Endothelial cell of umbilical vein (primary cell): ENCODE results near the gene FAM120A.

Experiments
- EZH2 ChIP-seq: IDR thresholded peaks from 2 replicates; pipeline ENCODE4 v1.6.1; 2012; ENCODE audit warnings: borderline replicate concordance, low read depth, mild to moderate bottlenecking, moderate library complexity, low read length, inconsistent platforms; ENCODE audit not compliant: severe bottlenecking
- FOS ChIP-seq: IDR thresholded peaks from 2 replicates; pipeline ENCODE4 v1.6.1; 2011; ENCODE audit warnings: mild to moderate bottlenecking, low read length, moderate library complexity, borderline replicate concordance; ENCODE audit not compliant: insufficient read depth
- JUN ChIP-seq: IDR thresholded peaks from 2 replicates; pipeline ENCODE4 v1.6.1; 2011; ENCODE audit warnings: borderline replicate concordance, low read depth; ENCODE audit not compliant: insufficient read length, insufficient read depth
- MYC ChIP-seq: IDR thresholded peaks from one replicate; pipeline ENCODE4 v1.6.1; 2011; ENCODE audit warnings: mild to moderate bottlenecking, low read depth, low read length
- POLR2A ChIP-seq: IDR thresholded peaks from 2 replicates; pipeline ENCODE4 v1.6.1; 2012; ENCODE audit warnings: low read depth, mild to moderate bottlenecking, control low read depth, low read length
- POLR2AphosphoS5 ChIP-seq: IDR thresholded peaks from 2 replicates; pipeline ENCODE4 v1.6.1; 2012; ENCODE audit warnings: low read depth, mild to moderate bottlenecking, control low read depth, low read length, moderate library complexity; ENCODE audit not compliant: insufficient read depth
- TF ChIP-seq, protein P1 (sequence below), 2 donors: IDR thresholded peaks; 1 replicate in 1 of 2; 2 replicates in 1 of 2; pipeline ENCODE4 v1.5.1; 2011; ENCODE audit warnings: low read length in 2 of 2, mild to moderate bottlenecking in 2 of 2, moderate library complexity in 2 of 2, control low read depth in 1 of 2, inconsistent platforms in 1 of 2, low read depth in 1 of 2; ENCODE audit not compliant: insufficient read depth in 1 of 2; ENCODE audit errors: extremely low read depth in 1 of 2
- TF ChIP-seq, protein P2 (sequence below): IDR thresholded peaks from 2 replicates; pipeline ENCODE4 v1.6.1; 2011; ENCODE audit not compliant: insufficient read depth, insufficient read length

DNA sequence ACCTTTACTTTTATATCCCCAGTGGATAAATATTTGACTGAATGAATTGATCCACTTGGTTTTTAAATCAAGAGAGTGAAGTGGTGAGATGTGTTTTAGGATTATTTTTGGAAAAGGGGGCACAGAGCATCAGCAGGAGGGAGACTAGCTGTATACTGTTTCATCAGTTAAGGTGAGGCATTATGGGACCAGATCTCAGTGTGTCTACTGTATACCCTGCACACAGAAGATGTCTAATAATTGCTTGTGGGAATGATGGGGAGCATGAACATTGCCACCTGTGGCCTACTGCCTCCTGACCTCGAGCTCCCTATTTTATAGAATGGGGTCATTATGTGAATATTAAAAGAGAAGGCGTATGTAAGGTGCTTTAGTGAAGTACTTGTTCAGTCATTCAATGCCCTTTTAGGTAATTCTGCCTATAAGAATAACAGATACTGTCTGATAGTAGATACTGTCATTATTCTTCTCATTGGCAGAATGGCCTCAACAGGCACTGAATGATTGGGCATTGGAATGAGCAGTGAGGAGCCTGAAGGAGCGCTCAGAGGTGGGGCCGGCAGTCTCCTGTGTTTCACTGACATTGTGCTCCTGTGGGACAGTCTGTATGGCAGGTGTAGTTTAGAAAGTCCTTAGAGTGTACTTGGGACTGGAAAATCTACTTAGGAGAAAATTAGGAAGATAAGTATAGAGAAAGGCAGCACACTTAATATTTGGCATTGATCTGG, 49.2 kb downstream of the FAM120A start:
- TF ChIP-seq, protein P1, sequence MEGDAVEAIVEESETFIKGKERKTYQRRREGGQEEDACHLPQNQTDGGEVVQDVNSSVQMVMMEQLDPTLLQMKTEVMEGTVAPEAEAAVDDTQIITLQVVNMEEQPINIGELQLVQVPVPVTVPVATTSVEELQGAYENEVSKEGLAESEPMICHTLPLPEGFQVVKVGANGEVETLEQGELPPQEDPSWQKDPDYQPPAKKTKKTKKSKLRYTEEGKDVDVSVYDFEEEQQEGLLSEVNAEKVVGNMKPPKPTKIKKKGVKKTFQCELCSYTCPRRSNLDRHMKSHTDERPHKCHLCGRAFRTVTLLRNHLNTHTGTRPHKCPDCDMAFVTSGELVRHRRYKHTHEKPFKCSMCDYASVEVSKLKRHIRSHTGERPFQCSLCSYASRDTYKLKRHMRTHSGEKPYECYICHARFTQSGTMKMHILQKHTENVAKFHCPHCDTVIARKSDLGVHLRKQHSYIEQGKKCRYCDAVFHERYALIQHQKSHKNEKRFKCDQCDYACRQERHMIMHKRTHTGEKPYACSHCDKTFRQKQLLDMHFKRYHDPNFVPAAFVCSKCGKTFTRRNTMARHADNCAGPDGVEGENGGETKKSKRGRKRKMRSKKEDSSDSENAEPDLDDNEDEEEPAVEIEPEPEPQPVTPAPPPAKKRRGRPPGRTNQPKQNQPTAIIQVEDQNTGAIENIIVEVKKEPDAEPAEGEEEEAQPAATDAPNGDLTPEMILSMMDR (IDR thresholded peaks at IDR 0.05; ENCODE audit: extremely low read depth in 1 of 2, insufficient read depth in 1 of 2, low read depth in 1 of 2, low read length in 2 of 2): no peak
- no peak for TF ChIP-seq POLR2A
- TF ChIP-seq MYC: no peak
- TF ChIP-seq POLR2AphosphoS5: no peak
- no peak for TF ChIP-seq EZH2
- TF ChIP-seq, protein P2, sequence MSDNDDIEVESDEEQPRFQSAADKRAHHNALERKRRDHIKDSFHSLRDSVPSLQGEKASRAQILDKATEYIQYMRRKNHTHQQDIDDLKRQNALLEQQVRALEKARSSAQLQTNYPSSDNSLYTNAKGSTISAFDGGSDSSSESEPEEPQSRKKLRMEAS: no peak
- no peak for TF ChIP-seq JUN
- no peak for TF ChIP-seq FOS
